Tibial nerve (tissue), 4 donors: Measurements from ENCODE around the gene GPX5. TPM values are rescaled to one million over a fixed set of nuclear protein-coding genes. Genes with fewer than 3 reads are reported as not detected.

Experiments used
- DNase-seq, 2 donors: peaks; one replicate each; pipeline ENCODE4 v3.0.0-alpha.2; 2019; ENCODE audit warnings: low spot score in 2 of 2
- H3K27ac ChIP-seq, 4 donors: fragments of 200-600 bp; sonication (generic) in 3 of 4; one replicate each; pipeline ENCODE4 v1.5.1; 2017 to 2019; ENCODE audit warnings: mild to moderate bottlenecking in 1 of 4
- H3K27me3 ChIP-seq, 2 donors: fragments of 200-600 bp; sonication (generic) in 1 of 2; one replicate each; pipeline versions ENCODE4 v1.5.1 to v1.6.0; 2017 to 2019
- H3K36me3 ChIP-seq, 3 donors: fragments of 200-600 bp; sonication (generic); one replicate each; pipeline ENCODE4 v1.5.1; 2018 to 2019
- H3K4me1 ChIP-seq, 4 donors: fragments of 200-600 bp; sonication (generic) in 3 of 4; one replicate each; pipeline ENCODE4 v1.5.1; 2017 to 2019
- H3K4me3 ChIP-seq, 4 donors: fragments of 200-600 bp; sonication (generic) in 3 of 4; one replicate each; pipeline ENCODE4 v1.5.1; 2017 to 2019; ENCODE audit warnings: mild to moderate bottlenecking in 1 of 4, moderate library complexity in 1 of 4
- H3K9me3 ChIP-seq, 4 donors: fragments of 200-600 bp; sonication (generic) in 3 of 4; one replicate each; pipeline ENCODE4 v1.5.1; 2017 to 2019
- EP300 ChIP-seq, 2 donors: sonication (generic); formaldehyde crosslinking; IDR thresholded peaks; one replicate each; pipeline ENCODE4 v1.6.1; 2017; ENCODE audit warnings: antibody characterized with exemption in 2 of 2, mild to moderate bottlenecking in 1 of 2
- POLR2A ChIP-seq, 2 donors: fragments of 450-650 bp; IDR thresholded peaks; one replicate each; pipeline ENCODE4 v1.6.1; 2017; ENCODE audit warnings: antibody characterized with exemption in 2 of 2, mild to moderate bottlenecking in 2 of 2, moderate library complexity in 2 of 2
- WGBS, 2 donors: methylation state at CpG; one replicate each; pipeline ENCODE4 v1.1.5; 2018; 5-methylcytosine and 5-hydroxymethylcytosine counted together
- total RNA-seq, 4 donors: library from RNA; depleted of rRNA; stranded (reverse); fragments of >200 nt; gene quantifications; one replicate each; pipeline ENCODE4 v1.1.0, GENCODE V29; 2016
- TF ChIP-seq, protein P1 (sequence below), 5 experiments: fragments of 200-600 bp in 3 of 5; fragments of 450-650 bp in 2 of 5; sonication (generic) in 3 of 5; IDR thresholded peaks; one replicate each; pipeline ENCODE4 v1.5.1; 2016 to 2019; ENCODE audit warnings: antibody characterized with exemption in 5 of 5, mild to moderate bottlenecking in 3 of 5, moderate library complexity in 2 of 5

Gene GPX5, protein sequence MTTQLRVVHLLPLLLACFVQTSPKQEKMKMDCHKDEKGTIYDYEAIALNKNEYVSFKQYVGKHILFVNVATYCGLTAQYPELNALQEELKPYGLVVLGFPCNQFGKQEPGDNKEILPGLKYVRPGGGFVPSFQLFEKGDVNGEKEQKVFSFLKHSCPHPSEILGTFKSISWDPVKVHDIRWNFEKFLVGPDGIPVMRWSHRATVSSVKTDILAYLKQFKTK
- not detected for total RNA-seq

GRCh38 chr6:28525496-28526039 is at the start of gene GPX5:
GPX5 (plus strand) TSS chr6:28525881; CDS start chr6:28526014, 133 bp downstream.
- Histone ChIP-seq H3K27ac (no peak within 1 kb of the TSS), H3K36me3 (no peaks in the 10 kb centered on the region), H3K27me3 (peaks cover 0 to 12% of the 10 kb centered on the region in 2 donors), H3K9me3 (no peaks in the 10 kb centered on the region), H3K4me1 (no peaks in the 10 kb centered on the region), H3K4me3 (no peak within 1 kb of the TSS)
- no peak for DNase-seq
- TF ChIP-seq POLR2A (IDR thresholded peaks at IDR 0.05) (no peak), EP300 (IDR thresholded peaks at IDR 0.05) (no peak)
- TF ChIP-seq, protein P1, sequence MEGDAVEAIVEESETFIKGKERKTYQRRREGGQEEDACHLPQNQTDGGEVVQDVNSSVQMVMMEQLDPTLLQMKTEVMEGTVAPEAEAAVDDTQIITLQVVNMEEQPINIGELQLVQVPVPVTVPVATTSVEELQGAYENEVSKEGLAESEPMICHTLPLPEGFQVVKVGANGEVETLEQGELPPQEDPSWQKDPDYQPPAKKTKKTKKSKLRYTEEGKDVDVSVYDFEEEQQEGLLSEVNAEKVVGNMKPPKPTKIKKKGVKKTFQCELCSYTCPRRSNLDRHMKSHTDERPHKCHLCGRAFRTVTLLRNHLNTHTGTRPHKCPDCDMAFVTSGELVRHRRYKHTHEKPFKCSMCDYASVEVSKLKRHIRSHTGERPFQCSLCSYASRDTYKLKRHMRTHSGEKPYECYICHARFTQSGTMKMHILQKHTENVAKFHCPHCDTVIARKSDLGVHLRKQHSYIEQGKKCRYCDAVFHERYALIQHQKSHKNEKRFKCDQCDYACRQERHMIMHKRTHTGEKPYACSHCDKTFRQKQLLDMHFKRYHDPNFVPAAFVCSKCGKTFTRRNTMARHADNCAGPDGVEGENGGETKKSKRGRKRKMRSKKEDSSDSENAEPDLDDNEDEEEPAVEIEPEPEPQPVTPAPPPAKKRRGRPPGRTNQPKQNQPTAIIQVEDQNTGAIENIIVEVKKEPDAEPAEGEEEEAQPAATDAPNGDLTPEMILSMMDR (IDR thresholded peaks at IDR 0.05), result no peak
- WGBS, 2 donors, result 66% methylated on average over 10 of the region's 10 CpGs

GRCh38 chr6:28478518-28478917 is 47.2 kb upstream of the GPX5 start:
- H3K4me3 ChIP-seq, result no peak overlapping the region
- H3K9me3 ChIP-seq, result peaks cover 0 to 3% (median 0%) of the 10 kb centered on the region in 4 donors
- H3K27ac ChIP-seq, result no peak overlapping the region
- H3K4me1 ChIP-seq, result peaks cover 0 to 6% (median 0%) of the 10 kb centered on the region in 4 donors
- TF ChIP-seq, protein P1 (IDR thresholded peaks at IDR 0.05), result no peak
- no peak for TF ChIP-seq EP300 (IDR thresholded peaks at IDR 0.05)
- TF ChIP-seq POLR2A (IDR thresholded peaks at IDR 0.05), result no peak
- H3K27me3 ChIP-seq, result peaks cover 0 to 20% of the 10 kb centered on the region in 2 donors
- no peak for DNase-seq
- 47 to 64% methylated on average over 12 of the region's 12 CpGs for WGBS, 2 donors
- H3K36me3 ChIP-seq, result no peaks in the 10 kb centered on the region

- WGBS, 2 donors, result 75 to 78% methylated on average over 9 of the region's 9 CpGs
- Histone ChIP-seq H3K9me3 (peaks cover 0 to 3% (median 0%) of the 10 kb centered on the region in 4 donors), H3K27ac (no peak overlapping the region), H3K4me3 (no peak overlapping the region), H3K27me3 (peaks cover 0 to 20% of the 10 kb centered on the region in 2 donors), H3K36me3 (no peaks in the 10 kb centered on the region), H3K4me1 (no peaks in the 10 kb centered on the region)
- TF ChIP-seq, protein P1 (IDR thresholded peaks at IDR 0.05), result no peak
- DNase-seq, result no peak
Observed at GRCh38 chr6:28480253-28480932, 45.3 kb upstream of the GPX5 start.

DNA sequence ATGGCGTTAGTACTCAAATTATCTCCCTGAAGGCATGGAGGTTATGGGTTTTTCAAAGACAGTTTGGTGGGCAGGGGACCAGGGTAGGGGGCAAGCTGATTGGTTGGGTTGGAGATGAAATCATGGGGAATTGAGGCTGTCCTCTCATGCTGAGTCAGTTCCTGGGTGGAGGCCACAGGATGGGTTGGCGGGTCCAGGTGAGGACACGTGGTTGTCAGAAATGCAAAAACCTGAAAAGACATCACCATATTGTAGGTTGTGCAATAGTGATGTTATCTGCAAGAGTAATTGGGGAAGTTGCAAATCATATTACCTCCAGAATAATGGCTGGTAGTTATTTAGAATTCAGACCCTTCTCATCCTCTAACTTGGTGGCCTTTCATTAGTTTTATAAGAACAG is 40.2 kb upstream of the GPX5 start:
- Histone ChIP-seq H3K4me3 (no peak overlapping the region), H3K9me3 (no peaks in the 10 kb centered on the region), H3K27ac (no peak overlapping the region), H3K36me3 (no peaks in the 10 kb centered on the region), H3K4me1 (peaks cover 0 to 8% (median 0%) of the 10 kb centered on the region in 4 donors), H3K27me3 (peaks cover 0 to 23% of the 10 kb centered on the region in 2 donors)
- TF ChIP-seq POLR2A (IDR thresholded peaks at IDR 0.05) (no peak), EP300 (IDR thresholded peaks at IDR 0.05) (no peak)
- TF ChIP-seq, protein P1 (IDR thresholded peaks at IDR 0.05), result no peak
- 90 to 94% methylated on average over 3 of the region's 3 CpGs for WGBS, 2 donors
- DNase-seq, result no peak

- Histone ChIP-seq H3K4me3 (no peak overlapping the region), H3K36me3 (no peaks in the 10 kb centered on the region), H3K4me1 (peaks cover 0 to 11% (median 0%) of the 10 kb centered on the region in 4 donors), H3K27ac (no peak overlapping the region), H3K27me3 (peaks cover 0 to 26% of the 10 kb centered on the region in 2 donors), H3K9me3 (no peaks in the 10 kb centered on the region)
- 82 to 88% methylated on average over 1 of the region's 1 CpG for whole genome bisulfite sequencing, 2 donors
- DNase-seq, result no peak
- TF ChIP-seq EP300 (IDR thresholded peaks at IDR 0.05) (no peak), POLR2A (IDR thresholded peaks at IDR 0.05) (no peak)
- TF ChIP-seq, protein P1 (IDR thresholded peaks at IDR 0.05), result no peak
Observed at GRCh38 chr6:28486533-28486932, 39.1 kb upstream of the GPX5 start.
